Nephron progenitor cell (in vitro differentiated cells): Measurements from ENCODE around the gene RUNX1.

ENCODE experiments used
- DNase-seq: peaks from one replicate; pipeline ENCODE4 v3.0.0; 2021
- H3K27ac Mint-ChIP-seq: 2 replicates; pipeline ENCODE4 v1.8.0; 2021; ENCODE audit warnings: mild to moderate bottlenecking, moderate library complexity, mixed read lengths
- H3K27me3 Mint-ChIP-seq: 2 replicates; pipeline ENCODE4 v1.8.0; 2021; ENCODE audit warnings: mild to moderate bottlenecking, low read depth, mixed read lengths; ENCODE audit not compliant: poor library complexity
- H3K36me3 Mint-ChIP-seq: 2 replicates; pipeline ENCODE4 v1.8.0; 2021; ENCODE audit warnings: low read depth, mixed read lengths
- H3K4me1 Mint-ChIP-seq: 2 replicates; pipeline ENCODE4 v1.8.0; 2021; ENCODE audit warnings: mixed read lengths
- H3K4me3 Mint-ChIP-seq: 2 replicates; pipeline ENCODE4 v1.8.0; 2021; ENCODE audit warnings: mild to moderate bottlenecking, moderate library complexity, mixed read lengths
- H3K9me3 Mint-ChIP-seq: 2 replicates; pipeline ENCODE4 v1.8.0; 2021; ENCODE audit warnings: mild to moderate bottlenecking, moderate library complexity, mixed read lengths
- TF ChIP-seq, protein P1 (sequence below): fragments of 200-600 bp; sonication (generic); IDR thresholded peaks from 2 replicates; pipeline ENCODE4 v1.5.0; 2021; ENCODE audit warnings: antibody characterized with exemption

The RUNX1 gene

DNA sequence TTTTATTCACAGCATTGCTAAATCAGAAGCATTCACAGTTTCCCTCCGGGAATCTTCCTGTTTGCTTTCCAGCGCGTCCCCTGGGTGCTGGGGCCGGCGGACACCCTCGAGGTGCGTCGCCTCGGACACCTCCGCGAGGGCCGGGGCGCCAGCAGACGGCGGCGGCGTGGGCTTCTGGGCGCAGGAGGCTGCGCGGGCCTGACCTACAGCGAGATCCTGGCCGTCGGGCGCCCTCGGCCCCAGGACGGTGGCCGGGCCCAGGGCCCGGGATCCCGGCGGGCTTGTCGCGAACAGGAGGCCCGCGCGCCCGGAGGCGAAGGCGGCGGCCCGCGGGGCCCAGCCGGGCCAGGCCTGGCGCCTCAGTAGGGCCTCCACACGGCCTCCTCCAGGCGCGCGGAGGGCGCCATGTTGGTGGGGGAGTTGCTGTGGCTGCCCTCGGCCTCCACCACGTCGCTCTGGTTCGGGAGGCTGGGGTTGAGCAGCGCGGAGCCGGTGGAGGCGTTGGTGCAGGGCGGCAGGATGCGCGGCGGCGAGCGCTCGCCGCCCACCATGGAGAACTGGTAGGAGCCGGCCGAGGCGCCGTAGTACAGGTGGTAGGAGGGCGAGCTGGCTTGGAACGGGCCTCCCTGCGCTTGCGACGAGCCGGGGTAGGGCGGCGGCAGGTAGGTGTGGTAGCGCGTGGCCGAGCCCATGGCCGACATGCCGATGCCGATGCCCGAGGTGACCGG is 257.2 kb downstream of the RUNX1 start:
- Mint-ChIP-seq H3K27me3 (no peaks in the 10 kb centered on the region), H3K4me1 (peaks cover 38% of the 10 kb centered on the region), H3K27ac (no peak overlapping the region), H3K9me3 (no peaks in the 10 kb centered on the region), H3K4me3 (no peak overlapping the region), H3K36me3 (no peaks in the 10 kb centered on the region)
- DNase-seq = no peak
- TF ChIP-seq, protein P1, sequence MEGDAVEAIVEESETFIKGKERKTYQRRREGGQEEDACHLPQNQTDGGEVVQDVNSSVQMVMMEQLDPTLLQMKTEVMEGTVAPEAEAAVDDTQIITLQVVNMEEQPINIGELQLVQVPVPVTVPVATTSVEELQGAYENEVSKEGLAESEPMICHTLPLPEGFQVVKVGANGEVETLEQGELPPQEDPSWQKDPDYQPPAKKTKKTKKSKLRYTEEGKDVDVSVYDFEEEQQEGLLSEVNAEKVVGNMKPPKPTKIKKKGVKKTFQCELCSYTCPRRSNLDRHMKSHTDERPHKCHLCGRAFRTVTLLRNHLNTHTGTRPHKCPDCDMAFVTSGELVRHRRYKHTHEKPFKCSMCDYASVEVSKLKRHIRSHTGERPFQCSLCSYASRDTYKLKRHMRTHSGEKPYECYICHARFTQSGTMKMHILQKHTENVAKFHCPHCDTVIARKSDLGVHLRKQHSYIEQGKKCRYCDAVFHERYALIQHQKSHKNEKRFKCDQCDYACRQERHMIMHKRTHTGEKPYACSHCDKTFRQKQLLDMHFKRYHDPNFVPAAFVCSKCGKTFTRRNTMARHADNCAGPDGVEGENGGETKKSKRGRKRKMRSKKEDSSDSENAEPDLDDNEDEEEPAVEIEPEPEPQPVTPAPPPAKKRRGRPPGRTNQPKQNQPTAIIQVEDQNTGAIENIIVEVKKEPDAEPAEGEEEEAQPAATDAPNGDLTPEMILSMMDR = no peak

DNA sequence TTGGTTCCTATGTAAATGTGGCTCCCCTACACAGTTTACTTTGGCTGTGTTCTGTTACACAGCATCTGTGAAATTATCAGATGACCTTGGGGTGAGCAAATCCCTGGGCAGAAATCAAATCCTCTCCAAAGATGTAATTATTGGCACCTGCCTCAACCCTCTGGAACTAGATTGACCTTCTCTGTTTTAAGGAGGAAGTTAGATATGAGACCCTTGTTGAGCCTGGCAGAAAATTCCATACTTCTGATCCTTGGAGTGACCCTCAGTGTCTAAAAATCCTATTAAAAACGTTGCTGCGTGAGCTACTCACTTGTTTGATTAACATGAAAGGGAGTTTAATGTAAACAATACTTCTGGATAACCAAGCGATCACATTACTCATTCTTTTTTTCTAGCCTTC is 258.3 kb downstream of the RUNX1 start:
- TF ChIP-seq, protein P1 = no peak
- no peaks in the 10 kb centered on the region for H3K27me3 Mint-ChIP-seq
- H3K4me3 Mint-ChIP-seq = no peak overlapping the region
- H3K9me3 Mint-ChIP-seq = no peaks in the 10 kb centered on the region
- DNase-seq = no peak
- H3K36me3 Mint-ChIP-seq = no peaks in the 10 kb centered on the region
- H3K27ac Mint-ChIP-seq = no peak overlapping the region
- H3K4me1 Mint-ChIP-seq = peaks cover 27% of the 10 kb centered on the region

DNA sequence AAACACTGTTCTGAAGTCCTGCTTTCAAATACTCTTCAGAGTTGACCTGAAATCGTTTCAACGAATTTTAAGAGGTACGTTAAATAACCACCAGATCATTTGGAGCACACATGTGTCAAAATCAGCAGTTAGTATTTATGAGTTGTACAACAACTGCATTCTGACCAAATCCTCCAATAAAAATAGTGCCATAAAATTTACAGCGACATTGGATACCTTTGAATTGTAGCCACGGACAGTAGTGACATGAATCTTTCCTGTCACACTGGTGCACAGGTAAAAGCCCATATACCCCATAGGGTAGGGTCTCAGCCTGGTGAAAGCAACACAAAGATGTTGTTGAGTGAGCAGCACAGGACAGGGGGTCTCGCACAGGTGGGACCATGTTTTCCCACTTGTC is 258.8 kb downstream of the RUNX1 start:
- H3K36me3 Mint-ChIP-seq = no peaks in the 10 kb centered on the region
- H3K27me3 Mint-ChIP-seq = no peaks in the 10 kb centered on the region
- no peak overlapping the region for H3K4me3 Mint-ChIP-seq
- H3K4me1 Mint-ChIP-seq = peaks cover 22% of the 10 kb centered on the region
- TF ChIP-seq, protein P1 = no peak
- no peak for DNase-seq
- H3K9me3 Mint-ChIP-seq = no peaks in the 10 kb centered on the region
- H3K27ac Mint-ChIP-seq = no peak overlapping the region

DNA sequence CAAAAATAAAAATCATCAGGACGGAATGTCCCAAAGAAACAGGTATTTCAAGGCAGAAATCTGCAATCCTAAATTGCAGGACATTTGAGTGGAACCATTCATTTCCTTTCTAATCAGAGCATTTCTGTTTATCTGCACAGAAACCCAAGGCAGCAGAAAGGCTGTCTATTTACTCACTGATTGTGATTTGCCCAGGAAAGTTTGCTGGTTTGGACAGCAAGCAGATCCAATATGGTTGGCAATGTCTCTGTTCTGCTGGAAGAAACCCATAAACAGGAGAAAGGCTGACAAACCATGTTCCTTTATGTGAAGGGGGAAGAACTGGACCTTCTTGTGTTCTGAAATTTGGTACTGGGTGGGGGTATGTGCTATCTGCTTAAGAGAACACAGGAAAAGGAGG is 260.2 kb downstream of the RUNX1 start:
- Mint-ChIP-seq H3K4me3 (no peak overlapping the region), H3K4me1 (peaks cover 10% of the 10 kb centered on the region), H3K9me3 (no peaks in the 10 kb centered on the region), H3K27ac (no peak overlapping the region), H3K36me3 (no peaks in the 10 kb centered on the region), H3K27me3 (no peaks in the 10 kb centered on the region)
- TF ChIP-seq, protein P1 = no peak
- no peak for DNase-seq

DNA sequence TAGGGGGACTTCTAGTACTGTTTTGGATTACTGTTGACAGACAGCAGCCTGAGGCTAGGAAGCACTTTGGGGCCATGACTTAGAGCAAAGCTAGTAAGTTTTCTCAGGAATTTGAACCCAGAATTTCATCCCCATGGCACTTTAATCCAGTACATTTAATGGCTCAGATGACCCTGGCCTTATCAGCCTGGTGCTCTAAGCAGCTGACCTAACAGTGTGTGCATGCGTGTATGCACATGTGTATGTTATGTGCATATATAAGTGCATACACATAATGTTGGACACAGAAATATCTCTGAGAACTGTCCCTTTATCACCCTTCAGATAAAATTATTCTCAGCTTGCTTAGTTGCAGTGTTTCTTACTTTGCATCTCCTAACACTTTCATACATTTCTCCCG is 265.3 kb downstream of the RUNX1 start:
- Mint-ChIP-seq H3K4me1 (peaks cover 4% of the 10 kb centered on the region), H3K27ac (no peak overlapping the region), H3K4me3 (no peak overlapping the region), H3K27me3 (no peaks in the 10 kb centered on the region), H3K36me3 (no peaks in the 10 kb centered on the region), H3K9me3 (no peaks in the 10 kb centered on the region)
- TF ChIP-seq, protein P1 = no peak
- no peak for DNase-seq
